HAP-1 (cell line): ENCODE measurements around the gene PHF2.

ENCODE experiments used
- DNase-seq, 2 experiments: peaks; one replicate each; pipeline ENCODE4 v3.0.0-alpha.2; 2016 to 2020; ENCODE audit warnings: low spot score in 2 of 2
- H3K27me3 ChIP-seq: fragments of 250-450 bp; sonication (Bioruptor Pico); 2 replicates; pipeline ENCODE4 v1.5.1; 2020; ENCODE audit warnings: low read depth, mild to moderate bottlenecking, moderate library complexity
- H3K36me3 ChIP-seq: fragments of 250-450 bp; sonication (Bioruptor Pico); replicated peaks from 2 replicates; pipeline ENCODE4 v1.5.1; 2020; ENCODE audit warnings: mild to moderate bottlenecking
- H3K4me1 ChIP-seq: fragments of 250-450 bp; sonication (Bioruptor Pico); 2 replicates; pipeline ENCODE4 v1.5.1; 2020; ENCODE audit warnings: mild to moderate bottlenecking
- H3K4me3 ChIP-seq: fragments of 250-450 bp; sonication (Bioruptor Pico); 2 replicates; pipeline ENCODE4 v1.5.1; 2020; ENCODE audit warnings: mild to moderate bottlenecking, moderate library complexity
- H3K9me3 ChIP-seq: fragments of 250-450 bp; sonication (Bioruptor Pico); 2 replicates; pipeline ENCODE4 v1.5.1; 2020; ENCODE audit warnings: mild to moderate bottlenecking, moderate library complexity
- in situ Hi-C: fragments of 300-500 bp; cut with MboI; formaldehyde crosslinking; loops from 3 replicates; pipeline ENCODE4 v1.14.3; 2020; ENCODE audit warnings: low sequenced_read_pairs, inconsistent platforms, mixed read lengths

PHF2 gene

GRCh38 chr9:93586290-93587057 lies 10.1 kb downstream of the PHF2 start:
- no peak overlapping the region for H3K4me3 ChIP-seq
- no peak for DNase-seq
- in situ Hi-C loops, result no loop called here
- H3K27me3 ChIP-seq, result no peaks in the 10 kb centered on the region
- no peaks in the 10 kb centered on the region for H3K36me3 ChIP-seq
- H3K9me3 ChIP-seq, result peaks cover 6% of the 10 kb centered on the region; the same call in 1 of the 2 replicates
- no peaks in the 10 kb centered on the region for H3K4me1 ChIP-seq

GRCh38 chr9:93587284-93587650 lies 10.9 kb downstream of the PHF2 start:
- in situ Hi-C loops, result no loop called here
- Histone ChIP-seq H3K27me3 (no peaks in the 10 kb centered on the region), H3K4me3 (no peak overlapping the region), H3K4me1 (no peaks in the 10 kb centered on the region), H3K36me3 (no peaks in the 10 kb centered on the region), H3K9me3 (peaks cover 6% of the 10 kb centered on the region; the same call in 1 of the 2 replicates)
- DNase-seq, result no peak

GRCh38 chr9:93587651-93588347 lies 11.4 kb downstream of the PHF2 start:
- Histone ChIP-seq H3K4me3 (no peak overlapping the region), H3K36me3 (no peaks in the 10 kb centered on the region), H3K4me1 (no peaks in the 10 kb centered on the region), H3K9me3 (peaks cover 6% of the 10 kb centered on the region; the same call in 1 of the 2 replicates), H3K27me3 (no peaks in the 10 kb centered on the region)
- in situ Hi-C loops, result no loop called here
- DNase-seq, result no peak

GRCh38 chr9:93588641-93589609 lies 12.5 kb downstream of the PHF2 start:
- no peak for DNase-seq
- H3K9me3 ChIP-seq, result peaks cover 6% of the 10 kb centered on the region; the same call in 1 of the 2 replicates
- no peak overlapping the region for H3K4me3 ChIP-seq
- no peaks in the 10 kb centered on the region for H3K36me3 ChIP-seq
- H3K4me1 ChIP-seq, result peaks cover 9% of the 10 kb centered on the region
- in situ Hi-C loops, result no loop called here
- no peaks in the 10 kb centered on the region for H3K27me3 ChIP-seq

- in situ Hi-C loops, result no loop called here
- no peak overlapping the region for H3K4me3 ChIP-seq
- no peak for DNase-seq
Observed at GRCh38 chr9:93589688-93590087, 13.3 kb downstream of the PHF2 start.

GRCh38 chr9:93590609-93591234 lies 14.3 kb downstream of the PHF2 start:
- DNase-seq, result no peak
- Histone ChIP-seq H3K27me3 (no peaks in the 10 kb centered on the region), H3K4me3 (no peak overlapping the region), H3K9me3 (no peaks in the 10 kb centered on the region), H3K4me1 (peaks cover 14% of the 10 kb centered on the region), H3K36me3 (no peaks in the 10 kb centered on the region)
- in situ Hi-C loops, result no loop called here

More at GRCh38 chr9:93589688-93590087, 13.3 kb downstream of the PHF2 start:
- Histone ChIP-seq H3K36me3 (no peaks in the 10 kb centered on the region), H3K27me3 (no peaks in the 10 kb centered on the region), H3K9me3 (0 out of 2 replicates have a peak, but pooled peaks cover 2% of the 10 kb centered on the region), H3K4me1 (peaks cover 14% of the 10 kb centered on the region)

DNA sequence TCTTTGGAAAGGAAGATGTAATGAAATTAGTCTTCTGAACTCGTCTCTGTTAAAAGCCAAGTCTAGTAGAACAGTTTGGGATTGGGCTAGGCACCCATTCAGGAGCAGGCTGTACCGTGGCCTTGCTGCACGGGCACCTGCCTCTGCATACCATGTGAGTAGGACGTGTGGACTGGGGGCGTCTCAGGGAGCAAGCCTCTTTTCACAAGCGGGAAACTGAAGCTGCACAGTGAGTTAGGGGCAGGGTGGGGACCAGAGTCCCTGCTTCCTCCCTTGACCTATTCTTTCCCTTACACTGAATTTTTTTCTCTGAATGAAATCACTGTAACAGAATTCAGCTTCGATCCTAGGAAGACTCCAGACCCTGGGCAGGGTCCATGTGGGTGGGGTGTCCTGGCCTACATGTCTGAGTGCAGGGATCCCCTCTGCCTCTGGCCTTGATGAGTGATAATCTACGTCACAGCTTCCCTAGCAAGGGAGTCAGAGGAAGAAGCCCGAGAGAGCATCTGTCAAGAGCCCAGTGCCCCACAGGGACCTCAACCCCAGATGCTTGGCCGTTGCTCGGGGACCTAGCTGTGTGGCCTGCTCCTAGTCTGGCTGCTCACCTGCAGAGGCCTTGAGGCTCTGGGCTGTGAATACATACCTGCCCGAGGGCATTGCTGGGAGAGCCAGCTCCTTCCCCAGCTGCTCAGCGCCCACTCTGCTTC lies 15.1 kb downstream of the PHF2 start:
- no peak for DNase-seq
- Histone ChIP-seq H3K27me3 (no peaks in the 10 kb centered on the region), H3K9me3 (no peaks in the 10 kb centered on the region), H3K36me3 (no peaks in the 10 kb centered on the region), H3K4me3 (no peak overlapping the region), H3K4me1 (peaks cover 14% of the 10 kb centered on the region)
- in situ Hi-C loops, result no loop called here

DNA sequence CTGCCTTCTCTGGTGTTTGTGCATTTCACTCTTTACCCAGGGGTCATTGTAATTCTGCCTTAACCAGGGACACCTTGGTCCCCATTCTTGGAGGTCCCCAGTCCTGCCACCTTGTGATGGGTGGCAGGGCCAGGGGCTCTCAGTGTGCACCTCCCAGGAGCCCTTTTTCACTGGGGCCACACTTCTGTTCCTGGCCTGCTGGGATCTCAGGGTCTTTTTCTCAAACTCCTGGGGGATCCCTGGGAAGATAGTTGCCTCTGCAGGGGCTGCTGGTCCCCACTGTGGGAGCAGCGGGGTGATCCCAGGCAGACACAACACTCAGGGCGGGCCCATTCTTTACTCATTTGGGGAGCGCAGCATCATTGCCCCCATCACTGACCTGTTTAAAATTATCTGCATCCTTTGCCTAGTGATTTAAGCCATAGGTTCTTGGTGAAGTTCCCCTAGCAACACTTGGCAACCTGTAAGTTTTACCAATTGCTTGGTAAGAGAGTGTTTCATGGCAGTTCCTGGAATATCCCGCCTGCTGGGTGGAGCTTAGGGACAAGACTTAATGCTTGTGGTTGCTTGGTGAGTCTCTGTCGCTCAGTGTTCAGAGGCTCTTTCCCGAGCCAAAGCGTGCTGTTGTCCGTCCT lies 15.7 kb downstream of the PHF2 start:
- no peaks in the 10 kb centered on the region for H3K9me3 ChIP-seq
- no peaks in the 10 kb centered on the region for H3K27me3 ChIP-seq
- DNase-seq, result no peak
- in situ Hi-C loops, result no loop called here
- peaks cover 14% of the 10 kb centered on the region for H3K4me1 ChIP-seq
- no peak overlapping the region for H3K4me3 ChIP-seq
- no peaks in the 10 kb centered on the region for H3K36me3 ChIP-seq

DNA sequence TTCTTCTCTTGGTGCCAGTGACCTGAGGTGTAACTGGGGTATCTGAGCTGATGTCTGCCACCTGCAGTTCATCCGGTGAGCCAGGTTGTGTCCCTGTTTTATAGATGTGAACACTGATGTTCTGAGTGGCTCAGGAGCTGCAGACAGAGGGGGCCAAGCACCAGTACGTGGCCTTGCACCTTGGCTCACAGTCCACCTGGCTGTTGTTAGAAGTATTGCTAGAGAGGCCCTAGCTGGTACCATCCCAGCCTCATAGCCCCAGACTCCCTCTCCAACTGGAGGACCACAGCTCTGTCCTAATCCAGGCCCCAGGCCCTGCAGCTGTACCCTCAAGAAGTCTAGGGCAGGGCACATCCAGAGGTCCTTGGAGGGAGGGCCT lies 16.2 kb downstream of the PHF2 start:
- Histone ChIP-seq H3K36me3 (no peaks in the 10 kb centered on the region), H3K27me3 (no peaks in the 10 kb centered on the region), H3K9me3 (no peaks in the 10 kb centered on the region), H3K4me1 (peaks cover 14% of the 10 kb centered on the region), H3K4me3 (no peak overlapping the region)
- no peak for DNase-seq
- in situ Hi-C loops, result no loop called here

- no peaks in the 10 kb centered on the region for H3K27me3 ChIP-seq
- no peak overlapping the region for H3K4me3 ChIP-seq
- H3K9me3 ChIP-seq, result no peaks in the 10 kb centered on the region
- H3K36me3 ChIP-seq, result no peaks in the 10 kb centered on the region
- in situ Hi-C loops, result no loop called here
- peak in 1 of 2 experiments; percentile 56 for DNase-seq
- H3K4me1 ChIP-seq, result peaks cover 14% of the 10 kb centered on the region
Observed at GRCh38 chr9:93593144-93593658, 16.8 kb downstream of the PHF2 start.

- Histone ChIP-seq H3K36me3 (no peaks in the 10 kb centered on the region), H3K9me3 (no peaks in the 10 kb centered on the region), H3K27me3 (no peaks in the 10 kb centered on the region), H3K4me3 (no peak overlapping the region), H3K4me1 (peaks cover 14% of the 10 kb centered on the region)
- in situ Hi-C loops, result no loop called here
- DNase-seq, result peak in 1 of 2 experiments; percentile 65
Observed at GRCh38 chr9:93594041-93594756, 17.8 kb downstream of the PHF2 start.

- no peaks in the 10 kb centered on the region for H3K9me3 ChIP-seq
- in situ Hi-C loops, result no loop called here
- peaks cover 14% of the 10 kb centered on the region for H3K4me1 ChIP-seq
- no peaks in the 10 kb centered on the region for H3K27me3 ChIP-seq
- H3K36me3 ChIP-seq, result no peaks in the 10 kb centered on the region
- H3K4me3 ChIP-seq, result no peak overlapping the region
- DNase-seq, result no peak
Observed at GRCh38 chr9:93595461-93595860, 19.1 kb downstream of the PHF2 start.
